PC-3 (cell line): ENCODE measurements around the gene BCL2L15. TPM values are rescaled to one million over a fixed set of nuclear protein-coding genes. Genes with fewer than 3 reads are reported as not detected.

Experiments used
- ATAC-seq: fragments of 200-7000 bp; cut with Tn5 transposase; 2 replicates; pipeline ENCODE4 v1.9.1; 2020; ENCODE audit warnings: mild to moderate bottlenecking, moderate library complexity
- BruUV-seq: library from RNA; stranded (reverse); fragments of 400-500 nt; replicated peaks from 2 replicates; lab custom pipeline; 2021; lab: Mats Ljungman, UMichigan
- CTCF ChIA-PET: fragments of 300-600 bp; sonication (Branson Sonifier 250); formaldehyde crosslinking; loops from one replicate; lab custom pipeline; 2022; ENCODE audit warnings: antibody characterized with exemption; lab: Charles Lee
- POLR2A ChIA-PET: fragments of 300-600 bp; sonication (Branson Sonifier 250); formaldehyde crosslinking; loops from one replicate; lab custom pipeline; 2022; ENCODE audit warnings: antibody characterized with exemption; ENCODE audit not compliant: unreplicated experiment; lab: Charles Lee
- DNase-seq: peaks from one replicate; pipeline ENCODE4 v3.0.0-alpha.2; 2015
- H2AFZ ChIP-seq: fragments of 300-600 bp; sonication (generic); 2 replicates; pipeline ENCODE4 v1.6.0; 2016; ENCODE audit warnings: antibody characterized with exemption, low read length
- H3F3A ChIP-seq: fragments of 300-600 bp; sonication (generic); one replicate; pipeline ENCODE4 v1.6.0; 2017; ENCODE audit warnings: antibody characterized with exemption, low read length, control low read depth, mild to moderate bottlenecking; ENCODE audit not compliant: unreplicated experiment
- H3K27ac ChIP-seq: fragments of 300-600 bp; sonication (generic); 2 replicates; pipeline ENCODE4 v1.5.1; 2016; ENCODE audit warnings: mild to moderate bottlenecking, low read length
- H3K27me3 ChIP-seq: fragments of 300-600 bp; sonication (generic); 2 replicates; pipeline ENCODE4 v1.6.1; 2016; ENCODE audit warnings: low read length, mixed read lengths
- H3K36me3 ChIP-seq: fragments of 300-600 bp; sonication (generic); 2 replicates; pipeline ENCODE4 v1.6.1; 2016; ENCODE audit warnings: low read depth, mixed run types, low read length, mixed read lengths
- H3K4me1 ChIP-seq: fragments of 300-600 bp; sonication (generic); 2 replicates; pipeline ENCODE4 v1.5.1; 2016; ENCODE audit warnings: low read length; ENCODE audit not compliant: insufficient read depth
- H3K4me2 ChIP-seq: fragments of 300-600 bp; sonication (generic); 2 replicates; pipeline ENCODE4 v1.6.0; 2016; ENCODE audit warnings: low read length
- H3K4me3 ChIP-seq: fragments of 300-600 bp; sonication (generic); 2 replicates; pipeline ENCODE4 v1.5.1; 2016; ENCODE audit warnings: mild to moderate bottlenecking, low read length, mixed read lengths
- H3K79me2 ChIP-seq: fragments of 300-600 bp; sonication (generic); 2 replicates; pipeline ENCODE4 v1.6.1; 2017; ENCODE audit warnings: low read length, mixed read lengths
- H3K9ac ChIP-seq: fragments of 300-600 bp; sonication (generic); 2 replicates; pipeline ENCODE4 v1.6.0; 2016; ENCODE audit warnings: mild to moderate bottlenecking, low read length
- H3K9me2 ChIP-seq: fragments of 300-600 bp; sonication (generic); replicated peaks from 2 replicates; pipeline ENCODE4 v1.6.1; 2016; ENCODE audit warnings: mixed run types, low read length, mixed read lengths
- H3K9me3 ChIP-seq: fragments of 300-600 bp; sonication (generic); 2 replicates; pipeline ENCODE4 v1.6.1; 2016; ENCODE audit warnings: low read length, mixed read lengths
- H4K20me1 ChIP-seq: fragments of 300-600 bp; sonication (generic); 2 replicates; pipeline ENCODE4 v1.6.1; 2016; ENCODE audit warnings: low read length, mixed read lengths
- CTCF ChIP-seq: fragments of 300-600 bp; sonication (generic); conservative IDR thresholded peaks from 2 replicates; pipeline ENCODE4 v1.5.1; 2017; ENCODE audit warnings: antibody characterized with exemption, low read depth, mild to moderate bottlenecking, low read length
- EZH2 ChIP-seq: fragments of 300-600 bp; sonication (generic); IDR thresholded peaks from one replicate; pipeline ENCODE4 v1.6.1; 2017; ENCODE audit warnings: antibody characterized with exemption, mild to moderate bottlenecking, low read length; ENCODE audit not compliant: unreplicated experiment
- EZH2phosphoT487 ChIP-seq: fragments of 300-600 bp; sonication (generic); IDR thresholded peaks from 2 replicates; pipeline ENCODE4 v1.6.1; 2018; ENCODE audit warnings: mild to moderate bottlenecking, antibody characterized with exemption, low read length, borderline replicate concordance
- intact Hi-C: fragments of 100-400 bp; cut with micrococcal nuclease; formaldehyde crosslinking; loops from 2 replicates; pipeline ENCODE4 v1.9.0; 2023
- total RNA-seq: library from RNA; depleted of rRNA; stranded (reverse); fragments of >200 nt; gene quantifications from 2 replicates; pipeline ENCODE4 v1.2.3, GENCODE V29; 2014

Gene BCL2L15
- total RNA-seq, 1 experiment from 2014 or later: 0.29 TPM

GRCh38 chr1:113836534-113836933 is 50.8 kb downstream of the BCL2L15 start:
- Histone ChIP-seq H3K27me3 (no peaks in the 10 kb centered on the region), H2AFZ (no peak overlapping the region), H3K79me2 (no peaks in the 10 kb centered on the region), H3K4me3 (no peak overlapping the region), H4K20me1 (no peaks in the 10 kb centered on the region), H3K9me2 (no peaks in the 10 kb centered on the region), H3K27ac (no peak overlapping the region), H3K4me2 (no peak overlapping the region), H3K9ac (no peak overlapping the region), H3F3A (no peaks in the 10 kb centered on the region), H3K4me1 (no peaks in the 10 kb centered on the region), H3K36me3 (no peaks in the 10 kb centered on the region), H3K9me3 (no peaks in the 10 kb centered on the region)
- TF ChIP-seq CTCF: no peak
- TF ChIP-seq EZH2: no peak
- TF ChIP-seq EZH2phosphoT487: no peak
- no peak for DNase-seq
- ChIA-PET POLR2A (no interaction called here), CTCF (no interaction called here)
- ATAC-seq: no peak
- intact Hi-C loops: loop anchor here (5.0 to 10.0 kb wide), 2 partner anchors 126 to 448 kb away; no protein-coding TSS in a partner anchor
- no TSS peak for BruUV-seq

GRCh38 chr1:113835686-113836290 is 51.6 kb downstream of the BCL2L15 start:
- no peaks in the 10 kb centered on the region for H3K4me1 ChIP-seq
- ChIA-PET CTCF (no interaction called here), POLR2A (interaction anchor here (0.5 kb wide), 1 partner anchor 128 kb away, joined by 3 read pairs; no protein-coding TSS in a partner anchor)
- DNase-seq (peak; percentile 75), ATAC-seq (no peak)
- intact Hi-C loops: loop anchor here (1.0 to 10.0 kb wide), 3 partner anchors 69 to 449 kb away; partner anchors contain the start of gene AP4B1
- no peaks in the 10 kb centered on the region for H3K36me3 ChIP-seq
- H2AFZ ChIP-seq: no peak overlapping the region
- H3K79me2 ChIP-seq: no peaks in the 10 kb centered on the region
- no peaks in the 10 kb centered on the region for H3K9me2 ChIP-seq
- H3K4me3 ChIP-seq: no peak overlapping the region
- H4K20me1 ChIP-seq: no peaks in the 10 kb centered on the region
- no peak overlapping the region for H3K9ac ChIP-seq
- no TSS peak for BruUV-seq
- TF ChIP-seq EZH2 (no peak), CTCF (peak; percentile 62), EZH2phosphoT487 (no peak)
- no peaks in the 10 kb centered on the region for H3K27me3 ChIP-seq
- no peaks in the 10 kb centered on the region for H3K9me3 ChIP-seq
- H3K4me2 ChIP-seq: no peak overlapping the region
- no peaks in the 10 kb centered on the region for H3F3A ChIP-seq
- no peak overlapping the region for H3K27ac ChIP-seq

GRCh38 chr1:113834716-113835115 is 52.7 kb downstream of the BCL2L15 start:
- no peak overlapping the region for H3K27ac ChIP-seq
- CTCF ChIA-PET: no interaction called here

More at GRCh38 chr1:113834716-113835115, 52.7 kb downstream of the BCL2L15 start:
- Histone ChIP-seq H3K9ac (no peak overlapping the region), H3K4me2 (no peak overlapping the region), H3K36me3 (no peaks in the 10 kb centered on the region), H3K79me2 (no peaks in the 10 kb centered on the region), H3K9me3 (no peaks in the 10 kb centered on the region), H3K4me1 (peaks cover 2% of the 10 kb centered on the region; the same call in 1 of the 2 replicates), H3K4me3 (no peak overlapping the region), H3F3A (no peaks in the 10 kb centered on the region), H2AFZ (no peak overlapping the region), H4K20me1 (no peaks in the 10 kb centered on the region), H3K27me3 (no peaks in the 10 kb centered on the region), H3K9me2 (no peaks in the 10 kb centered on the region)
- POLR2A ChIA-PET: no interaction called here
- DNase-seq (peak; percentile 9), ATAC-seq (no peak)
- intact Hi-C loops: loop anchor here (1.0 to 10.0 kb wide), 3 partner anchors 70 to 450 kb away; partner anchors contain the start of gene AP4B1
- BruUV-seq: no TSS peak
- TF ChIP-seq EZH2 (no peak), CTCF (no peak), EZH2phosphoT487 (no peak)
